IPS DF 19.7 (cell line): ENCODE data around the gene PML.

Source experiments
- DNase-seq: peaks from one replicate; pipeline ENCODE4 v3.0.0-alpha.2; 2013; ENCODE audit warnings: low read depth, low spot score

The PML gene

DNA sequence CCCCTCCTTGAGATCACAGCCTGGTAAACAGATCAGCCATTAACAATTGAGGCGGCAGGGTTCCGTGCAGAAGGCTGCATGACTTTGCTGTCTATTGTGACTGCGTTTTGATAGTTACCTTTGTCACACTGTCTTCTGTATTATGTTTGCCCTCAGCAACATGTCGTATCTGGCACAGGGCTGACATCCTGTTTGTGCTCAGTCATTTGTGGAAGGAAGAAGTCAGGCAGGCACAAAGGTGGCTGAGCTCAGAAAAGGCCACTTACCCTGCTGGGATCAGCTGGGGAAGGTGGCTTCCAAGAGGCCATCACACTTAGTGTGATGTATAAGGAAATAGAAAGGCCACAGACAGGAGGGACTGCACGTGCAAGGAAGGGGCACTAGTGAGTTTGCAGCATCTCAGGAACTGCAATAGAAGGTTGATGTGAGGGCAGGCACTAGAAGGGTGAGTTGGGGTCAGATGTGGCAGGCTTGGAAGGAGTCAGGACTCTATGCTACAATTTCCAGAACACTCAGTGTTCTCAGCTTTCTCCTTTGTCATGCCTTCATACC, 13.4 kb downstream of the PML start:
- DNase-seq = no peak

GRCh38 chr15:74008901-74009300, 14.4 kb downstream of the PML start:
- no peak for DNase-seq

- DNase-seq = no peak
Measured at GRCh38 chr15:74010929-74011540, 16.5 kb downstream of the PML start.

- DNase-seq = no peak
Measured at GRCh38 chr15:74011610-74012009, 17.1 kb downstream of the PML start.

- DNase-seq = no peak
Measured at GRCh38 chr15:74013374-74013894, 18.9 kb downstream of the PML start.

GRCh38 chr15:74019734-74020133, 25.2 kb downstream of the PML start:
- DNase-seq = no peak

GRCh38 chr15:74022706-74023470, 28.4 kb downstream of the PML start:
- DNase-seq = no peak

DNA sequence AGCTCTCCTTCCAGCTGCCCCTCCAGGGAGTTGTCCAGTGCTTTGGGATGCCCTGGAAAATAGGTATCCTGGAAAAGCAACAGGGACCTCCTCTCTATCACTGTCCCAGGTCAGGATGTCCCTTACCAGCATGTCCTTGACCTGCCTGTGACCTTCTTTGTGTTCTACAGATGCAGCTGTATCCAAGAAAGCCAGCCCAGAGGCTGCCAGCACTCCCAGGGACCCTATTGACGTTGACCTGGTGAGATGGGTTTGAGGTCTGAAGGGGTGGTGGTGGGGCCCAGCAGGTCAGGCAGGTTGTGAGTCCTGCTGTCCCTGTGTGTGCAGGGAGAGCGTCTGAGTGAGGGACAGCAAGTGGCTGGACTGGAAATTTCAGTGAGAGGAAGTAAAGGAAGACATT, 30.2 kb downstream of the PML start:
- no peak for DNase-seq

DNA sequence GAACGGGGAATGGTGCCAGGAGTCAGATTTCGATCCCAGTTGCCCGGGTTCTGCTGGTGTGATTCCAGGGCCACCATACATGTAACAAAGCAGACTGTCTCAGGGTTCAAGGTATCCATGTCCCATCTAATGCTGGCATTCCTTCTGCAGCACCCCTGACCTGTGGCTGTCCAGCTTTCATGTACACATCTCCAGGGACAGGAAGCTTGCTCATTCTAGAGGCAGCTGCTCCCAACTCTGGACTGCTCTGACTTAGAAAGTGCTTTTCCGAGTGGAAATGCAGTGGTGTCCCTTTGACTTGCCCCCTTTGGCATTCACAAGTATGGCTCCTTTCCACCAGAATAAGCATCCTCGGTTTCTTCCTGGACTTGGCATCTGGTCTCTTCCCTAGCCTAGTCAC, 30.9 kb downstream of the PML start:
- DNase-seq = no peak

DNA sequence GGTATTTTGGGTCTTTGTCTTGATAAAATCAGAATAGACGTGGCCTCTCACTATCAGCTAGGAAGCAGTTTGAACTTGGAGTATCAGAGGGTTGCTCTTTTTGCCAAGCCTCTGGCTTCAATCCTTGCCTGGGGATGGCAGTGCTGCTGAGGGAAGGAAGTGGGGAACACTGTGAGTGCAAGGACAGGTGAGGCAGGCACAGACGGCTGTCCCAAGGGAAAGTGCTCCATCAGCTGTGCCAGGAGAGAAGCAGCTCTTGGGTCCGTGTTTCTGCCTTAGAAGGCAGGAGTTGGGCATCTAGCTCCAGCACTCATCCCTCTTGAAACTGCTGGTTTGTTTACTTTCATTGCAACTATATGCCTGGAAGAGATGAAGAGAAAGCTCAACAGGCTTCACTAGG, 33.2 kb downstream of the PML start:
- no peak for DNase-seq

GRCh38 chr15:74028646-74029045, 34.1 kb downstream of the PML start:
- no peak for DNase-seq

GRCh38 chr15:74032046-74032445, 37.5 kb downstream of the PML start:
- DNase-seq = no peak

DNA sequence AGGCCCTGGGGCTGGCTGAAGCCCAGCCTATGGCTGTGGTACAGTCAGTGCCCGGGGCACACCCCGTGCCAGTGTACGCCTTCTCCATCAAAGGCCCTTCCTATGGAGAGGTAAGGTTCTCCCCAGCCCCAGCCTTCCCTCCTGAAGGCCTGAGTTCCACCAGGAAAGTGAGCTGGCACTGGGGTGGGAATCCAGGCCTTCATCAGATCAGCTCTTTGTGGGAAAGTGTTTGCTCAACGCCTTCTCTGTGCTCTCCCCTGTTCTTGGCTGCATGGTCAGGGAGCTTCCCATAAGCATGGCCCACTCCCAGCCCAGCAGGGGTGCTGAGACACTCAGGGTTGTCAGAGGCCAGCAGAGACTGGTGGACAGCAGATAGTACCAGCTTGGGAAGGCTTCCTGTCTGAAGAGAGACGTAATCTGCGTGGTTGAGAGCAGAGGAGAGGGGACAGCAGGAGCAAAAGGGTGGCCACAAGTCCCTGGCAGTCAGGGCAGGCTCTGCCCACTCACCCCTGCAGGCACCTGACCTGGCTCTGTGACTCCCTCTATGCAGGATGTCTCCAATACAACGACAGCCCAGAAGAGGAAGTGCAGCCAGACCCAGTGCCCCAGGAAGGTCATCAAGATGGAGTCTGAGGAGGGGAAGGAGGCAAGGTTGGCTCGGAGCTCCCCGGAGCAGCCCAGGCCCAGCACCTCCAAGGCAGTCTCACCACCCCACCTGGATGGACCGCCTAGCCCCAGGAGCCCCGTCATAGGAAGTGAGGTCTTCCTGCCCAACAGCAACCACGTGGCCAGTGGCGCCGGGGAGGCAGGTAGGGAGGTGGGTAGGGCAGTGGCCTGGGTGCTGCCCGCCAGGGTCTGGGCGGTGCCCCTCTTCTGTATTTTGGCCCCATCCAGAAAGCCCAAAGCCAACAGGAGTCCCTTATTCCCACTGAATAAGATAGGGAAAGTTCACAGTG, 38.4 kb downstream of the PML start:
- DNase-seq = no peak

- DNase-seq = no peak
Measured at GRCh38 chr15:74034206-74034755, 39.8 kb downstream of the PML start.

DNA sequence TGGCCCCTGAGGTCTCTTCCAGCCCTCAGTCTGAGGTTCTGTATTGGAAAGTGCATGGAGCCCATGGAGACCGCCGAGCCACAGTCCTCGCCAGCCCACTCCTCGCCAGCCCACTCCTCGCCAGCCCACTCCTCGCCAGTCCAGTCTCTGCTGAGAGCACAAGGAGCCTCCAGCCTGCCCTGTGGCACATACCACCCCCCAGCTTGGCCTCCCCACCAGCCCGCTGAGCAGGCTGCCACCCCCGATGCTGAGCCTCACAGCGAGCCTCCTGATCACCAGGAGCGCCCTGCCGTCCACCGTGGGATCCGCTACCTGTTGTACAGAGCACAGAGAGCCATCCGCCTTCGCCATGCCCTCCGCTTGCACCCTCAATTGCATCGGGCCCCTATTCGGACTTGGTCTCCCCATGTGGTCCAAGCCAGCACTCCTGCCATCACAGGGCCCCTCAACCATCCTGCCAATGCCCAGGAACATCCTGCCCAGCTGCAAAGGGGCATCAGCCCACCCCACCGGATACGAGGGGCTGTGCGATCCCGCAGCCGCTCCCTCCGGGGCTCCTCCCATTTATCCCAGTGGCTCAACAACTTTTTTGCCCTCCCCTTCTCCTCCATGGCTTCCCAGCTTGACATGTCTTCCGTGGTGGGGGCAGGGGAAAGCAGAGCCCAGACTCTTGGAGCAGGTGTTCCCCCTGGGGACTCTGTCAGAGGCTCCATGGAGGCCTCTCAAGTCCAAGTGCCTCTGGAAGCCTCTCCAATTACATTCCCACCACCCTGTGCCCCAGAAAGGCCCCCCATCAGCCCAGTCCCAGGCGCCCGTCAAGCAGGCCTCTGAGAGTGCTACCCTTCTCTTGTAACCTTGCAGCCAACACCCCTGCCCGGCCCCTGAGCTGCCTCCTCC, 40.9 kb downstream of the PML start:
- no peak for DNase-seq

GRCh38 chr15:74036271-74037170, 42.0 kb downstream of the PML start:
- DNase-seq = peak; percentile 71

DNA sequence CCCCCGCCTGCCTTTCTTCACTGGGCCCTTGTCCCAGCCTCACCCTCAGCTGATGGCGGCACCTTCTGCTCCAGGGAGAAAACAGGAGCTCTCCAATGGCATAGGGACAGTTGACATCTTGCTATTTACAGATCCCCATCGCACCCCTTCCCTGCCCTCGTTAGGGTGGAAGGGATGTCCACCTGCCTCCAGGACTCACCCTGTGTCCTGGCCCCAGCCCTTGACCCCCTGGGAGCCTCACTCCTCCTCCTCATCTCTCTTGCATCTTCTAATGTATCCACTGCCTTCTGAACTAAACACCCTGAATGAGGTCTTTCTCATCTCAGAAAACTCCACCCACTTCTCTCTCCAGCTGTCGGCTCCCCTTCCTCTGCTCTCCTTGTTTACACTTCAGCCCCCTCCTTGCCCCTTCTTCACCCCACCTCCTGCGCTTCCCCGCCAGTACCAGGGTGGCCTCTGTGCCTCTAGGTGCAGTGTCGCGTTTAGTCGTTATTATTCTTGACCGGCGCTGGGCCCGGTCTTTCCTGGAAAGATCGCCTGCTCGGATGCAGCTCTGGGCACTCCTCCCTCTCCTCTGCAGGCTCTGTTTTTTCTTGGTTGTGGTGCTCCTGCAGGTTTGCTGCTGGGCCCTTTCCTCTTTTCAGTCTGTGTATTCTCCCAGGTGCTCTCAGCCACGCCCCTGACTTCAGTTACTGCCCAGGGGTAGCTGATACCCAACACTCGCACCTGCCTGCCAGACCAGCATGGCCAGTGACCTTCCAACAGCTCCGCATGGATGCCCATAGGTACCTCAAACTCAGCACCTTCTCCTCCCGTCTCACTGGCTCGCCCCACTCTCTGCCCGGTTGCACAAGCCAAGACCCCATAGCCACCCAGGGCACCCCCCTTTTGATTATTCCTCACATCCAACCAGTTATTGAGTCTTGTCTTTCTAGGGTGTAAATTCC, 42.9 kb downstream of the PML start:
- no peak for DNase-seq
